ENCODE data around the gene PLB1. TPM values are rescaled to one million over a fixed set of nuclear protein-coding genes. Genes with fewer than 3 reads are reported as not detected.

The PLB1 gene
- 1.1 to 3.1 TPM (median 2.6 TPM) in 5 replicates for total RNA-seq (2022; extraction: Qiagen RNA extraction)

DNA sequence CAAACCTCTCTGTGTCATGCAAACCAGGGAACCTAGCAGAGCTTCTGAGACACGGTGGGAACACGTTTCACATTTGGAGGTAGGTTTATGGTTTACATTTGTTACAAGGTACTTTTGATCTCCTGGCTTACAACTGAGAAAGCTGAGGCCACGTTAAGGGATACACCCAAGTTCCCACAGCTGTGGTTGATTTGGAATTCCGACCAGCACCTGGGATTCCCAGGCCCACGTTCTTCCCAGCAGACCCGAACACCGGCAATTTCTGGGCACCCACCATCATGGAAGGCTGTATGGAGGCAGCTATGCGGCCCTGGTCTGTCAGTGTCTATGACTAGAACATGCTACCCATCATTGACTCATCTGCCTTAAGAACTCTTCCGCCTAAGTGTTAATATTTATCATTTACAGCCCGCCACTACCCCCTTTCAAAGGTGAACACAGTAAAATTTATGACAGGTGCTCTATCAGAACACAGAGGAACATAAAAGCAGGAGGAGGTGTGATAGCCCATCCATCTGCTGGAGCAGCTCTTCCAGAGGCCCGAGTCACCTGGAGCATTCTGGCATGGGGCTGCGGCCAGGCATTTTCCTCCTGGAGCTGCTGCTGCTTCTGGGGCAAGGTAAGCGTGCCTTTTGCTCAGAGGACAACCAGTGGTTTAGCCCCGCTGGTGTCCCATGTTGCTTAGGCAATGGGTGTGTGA, at the start of gene PLB1:
Gene PLB1, plus strand, starts transcription at position 510 of the 700 bp plus-strand sequence. Its CDS starts 55 bp downstream, at position 565.

Other genes with a start within 250 kb of the PLB1 start
- 67.6 to 104 TPM (median 93.6 TPM) in 5 replicates for gene FOSL2, start 103.2 kb upstream of the PLB1 start, total RNA-seq (2022; extraction: Qiagen RNA extraction)